Measurements from ENCODE around the gene TRIM45.

GRCh38 chr1:117094841-117095604 is 26.5 kb downstream of the TRIM45 start:
- no peak for TF ChIP-seq EZH2 (IDR thresholded peaks at IDR 0.05; ENCODE audit: borderline replicate concordance)
- TF ChIP-seq EZH2phosphoT487 (IDR thresholded peaks at IDR 0.05; ENCODE audit: low read depth, severe bottlenecking, unreplicated experiment) = no peak
